ENCODE data around the gene LEUTX.

GRCh38 chr19:39825531-39826076 is 47.0 kb downstream of the LEUTX start:
- TF ChIP-seq CTCF (IDR thresholded peaks at IDR 0.05; ENCODE audit: insufficient read depth, low read length, poor library complexity, severe bottlenecking) = no peak
- no peak for TF ChIP-seq EZH2phosphoT487 (conservative IDR thresholded peaks at IDR 0.05; ENCODE audit: low read length)

Data from SU-DHL-6 (cell line).